ENCODE data around the gene TSR1.

DNA sequence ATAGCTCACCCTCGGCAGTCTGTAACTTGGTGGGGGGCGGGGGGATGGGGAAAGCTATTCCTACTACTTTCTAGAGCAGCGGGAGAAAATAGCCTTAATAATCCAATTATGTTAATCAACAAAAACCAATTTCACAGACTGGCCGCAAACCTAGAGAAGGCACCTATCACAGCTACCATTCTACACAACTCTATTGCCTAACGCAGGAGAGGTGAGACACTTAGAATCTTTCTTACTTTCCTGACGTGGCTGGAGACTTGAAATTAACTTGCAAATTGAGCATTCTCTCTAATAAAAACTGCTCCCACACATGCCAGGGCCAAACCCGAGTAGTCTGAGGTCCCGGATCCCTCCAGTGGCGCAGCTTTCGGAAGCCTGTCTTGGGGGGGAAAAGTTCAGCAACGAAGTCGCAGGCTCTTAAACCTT is 33.5 kb downstream of the TSR1 start:
- TF ChIP-seq, protein P1, sequence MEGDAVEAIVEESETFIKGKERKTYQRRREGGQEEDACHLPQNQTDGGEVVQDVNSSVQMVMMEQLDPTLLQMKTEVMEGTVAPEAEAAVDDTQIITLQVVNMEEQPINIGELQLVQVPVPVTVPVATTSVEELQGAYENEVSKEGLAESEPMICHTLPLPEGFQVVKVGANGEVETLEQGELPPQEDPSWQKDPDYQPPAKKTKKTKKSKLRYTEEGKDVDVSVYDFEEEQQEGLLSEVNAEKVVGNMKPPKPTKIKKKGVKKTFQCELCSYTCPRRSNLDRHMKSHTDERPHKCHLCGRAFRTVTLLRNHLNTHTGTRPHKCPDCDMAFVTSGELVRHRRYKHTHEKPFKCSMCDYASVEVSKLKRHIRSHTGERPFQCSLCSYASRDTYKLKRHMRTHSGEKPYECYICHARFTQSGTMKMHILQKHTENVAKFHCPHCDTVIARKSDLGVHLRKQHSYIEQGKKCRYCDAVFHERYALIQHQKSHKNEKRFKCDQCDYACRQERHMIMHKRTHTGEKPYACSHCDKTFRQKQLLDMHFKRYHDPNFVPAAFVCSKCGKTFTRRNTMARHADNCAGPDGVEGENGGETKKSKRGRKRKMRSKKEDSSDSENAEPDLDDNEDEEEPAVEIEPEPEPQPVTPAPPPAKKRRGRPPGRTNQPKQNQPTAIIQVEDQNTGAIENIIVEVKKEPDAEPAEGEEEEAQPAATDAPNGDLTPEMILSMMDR (conservative IDR thresholded peaks at IDR 0.05 in 1 of 2, IDR thresholded peaks at IDR 0.05 in 1 of 2; ENCODE audit: low read depth in 1 of 2, low read length in 2 of 2), result no peak
- no peak for TF ChIP-seq EZH2 (IDR thresholded peaks at IDR 0.05; ENCODE audit: low read length, missing control alignments)
